Islet of Langerhans (tissue), 1 donor: ENCODE results near the gene ZNF512B.
"Not testable (repeated sequence)": the region's sequence is repeated elsewhere in the genome, so short reads cannot be mapped to it uniquely, and the experiment has no call there.

Source experiments
- FAIRE-seq: peaks from one replicate; lab custom pipeline; 2011; peaks lifted over from hg19 to GRCh38; lab: Jason Lieb, UNC

ZNF512B gene

GRCh38 chr20:63978319-63979228 lies 8.8 kb upstream of the ZNF512B start:
- no peak for FAIRE-seq

- no peak for FAIRE-seq
Measured at GRCh38 chr20:63977739-63978276, 8.1 kb upstream of the ZNF512B start.

- FAIRE-seq = no peak
Measured at GRCh38 chr20:63976980-63977738, 7.4 kb upstream of the ZNF512B start.

GRCh38 chr20:63976511-63976910 lies 6.8 kb upstream of the ZNF512B start:
- not testable (repeated sequence) for FAIRE-seq

- no peak for FAIRE-seq
Measured at GRCh38 chr20:63974402-63975200, 4.9 kb upstream of the ZNF512B start.

GRCh38 chr20:63973636-63974401 lies 4.1 kb upstream of the ZNF512B start:
- FAIRE-seq = no peak

GRCh38 chr20:63973160-63973479 lies 3.4 kb upstream of the ZNF512B start:
- FAIRE-seq = no peak

GRCh38 chr20:63972312-63973159 lies 2.8 kb upstream of the ZNF512B start:
- no peak for FAIRE-seq

GRCh38 chr20:63971960-63972311 lies 2.2 kb upstream of the ZNF512B start:
- not testable (repeated sequence) for FAIRE-seq

GRCh38 chr20:63970714-63971431 lies 1.1 kb upstream of the ZNF512B start:
- FAIRE-seq = no peak

- FAIRE-seq = no peak
Measured at GRCh38 chr20:63968928-63969760, 586 bp downstream of the ZNF512B start.

GRCh38 chr20:63968136-63968927 lies 1.4 kb downstream of the ZNF512B start:
- FAIRE-seq = no peak

GRCh38 chr20:63967330-63968135 lies 2.2 kb downstream of the ZNF512B start:
- no peak for FAIRE-seq

GRCh38 chr20:63966944-63967322 lies 2.8 kb downstream of the ZNF512B start:
- FAIRE-seq = no peak

GRCh38 chr20:63966172-63966943 lies 3.4 kb downstream of the ZNF512B start:
- no peak for FAIRE-seq

- no peak for FAIRE-seq
Measured at GRCh38 chr20:63964412-63964811, 5.3 kb downstream of the ZNF512B start.
